HL-60 (cell line): Measurements from ENCODE around the gene RIMBP3B.
"Not testable (repeated sequence)": the region's sequence is repeated elsewhere in the genome, so short reads cannot be mapped to it uniquely, and the experiment has no call there.

Experiments
- POLR2AphosphoS5 ChIP-seq: IDR thresholded peaks from 2 replicates; pipeline ENCODE4 v1.6.1; 2012; ENCODE audit warnings: low read depth
- SPI1 ChIP-seq: IDR thresholded peaks from 2 replicates; pipeline ENCODE4 v1.6.1; 2012; ENCODE audit warnings: low read depth, mild to moderate bottlenecking, borderline replicate concordance
- TF ChIP-seq, protein P1 (sequence below): IDR thresholded peaks from one replicate; pipeline ENCODE4 v1.5.1; 2011; ENCODE audit warnings: low read length, control low read depth, inconsistent platforms; ENCODE audit not compliant: insufficient read depth
- TF ChIP-seq, protein P2 (sequence below): IDR thresholded peaks from 2 replicates; pipeline ENCODE4 v1.6.1; 2012; ENCODE audit warnings: low read depth; ENCODE audit not compliant: insufficient replicate concordance

DNA sequence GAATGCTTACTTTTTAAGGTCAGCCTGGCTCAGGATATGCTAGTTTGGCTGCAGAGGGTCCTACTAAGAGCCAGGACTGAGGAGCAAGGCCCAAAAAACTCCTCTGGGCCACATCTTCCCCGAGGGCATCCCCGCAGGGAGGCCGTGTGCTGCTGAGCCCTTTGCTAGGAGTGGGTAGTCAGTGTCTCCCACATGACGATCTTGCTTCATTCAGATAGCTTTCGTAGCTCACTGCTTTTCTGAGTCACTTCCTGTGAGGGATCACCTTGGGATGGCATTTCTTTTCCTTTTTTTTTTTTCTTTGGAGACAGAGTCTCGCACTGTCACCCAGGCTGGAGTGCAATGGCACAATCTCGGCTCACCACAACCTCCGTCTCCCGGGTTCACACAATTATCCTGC lies 6.5 kb downstream of the RIMBP3B start:
- TF ChIP-seq, protein P1, sequence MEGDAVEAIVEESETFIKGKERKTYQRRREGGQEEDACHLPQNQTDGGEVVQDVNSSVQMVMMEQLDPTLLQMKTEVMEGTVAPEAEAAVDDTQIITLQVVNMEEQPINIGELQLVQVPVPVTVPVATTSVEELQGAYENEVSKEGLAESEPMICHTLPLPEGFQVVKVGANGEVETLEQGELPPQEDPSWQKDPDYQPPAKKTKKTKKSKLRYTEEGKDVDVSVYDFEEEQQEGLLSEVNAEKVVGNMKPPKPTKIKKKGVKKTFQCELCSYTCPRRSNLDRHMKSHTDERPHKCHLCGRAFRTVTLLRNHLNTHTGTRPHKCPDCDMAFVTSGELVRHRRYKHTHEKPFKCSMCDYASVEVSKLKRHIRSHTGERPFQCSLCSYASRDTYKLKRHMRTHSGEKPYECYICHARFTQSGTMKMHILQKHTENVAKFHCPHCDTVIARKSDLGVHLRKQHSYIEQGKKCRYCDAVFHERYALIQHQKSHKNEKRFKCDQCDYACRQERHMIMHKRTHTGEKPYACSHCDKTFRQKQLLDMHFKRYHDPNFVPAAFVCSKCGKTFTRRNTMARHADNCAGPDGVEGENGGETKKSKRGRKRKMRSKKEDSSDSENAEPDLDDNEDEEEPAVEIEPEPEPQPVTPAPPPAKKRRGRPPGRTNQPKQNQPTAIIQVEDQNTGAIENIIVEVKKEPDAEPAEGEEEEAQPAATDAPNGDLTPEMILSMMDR = not testable (repeated sequence)
- TF ChIP-seq POLR2AphosphoS5, SPI1: not testable (repeated sequence)
- TF ChIP-seq, protein P2, sequence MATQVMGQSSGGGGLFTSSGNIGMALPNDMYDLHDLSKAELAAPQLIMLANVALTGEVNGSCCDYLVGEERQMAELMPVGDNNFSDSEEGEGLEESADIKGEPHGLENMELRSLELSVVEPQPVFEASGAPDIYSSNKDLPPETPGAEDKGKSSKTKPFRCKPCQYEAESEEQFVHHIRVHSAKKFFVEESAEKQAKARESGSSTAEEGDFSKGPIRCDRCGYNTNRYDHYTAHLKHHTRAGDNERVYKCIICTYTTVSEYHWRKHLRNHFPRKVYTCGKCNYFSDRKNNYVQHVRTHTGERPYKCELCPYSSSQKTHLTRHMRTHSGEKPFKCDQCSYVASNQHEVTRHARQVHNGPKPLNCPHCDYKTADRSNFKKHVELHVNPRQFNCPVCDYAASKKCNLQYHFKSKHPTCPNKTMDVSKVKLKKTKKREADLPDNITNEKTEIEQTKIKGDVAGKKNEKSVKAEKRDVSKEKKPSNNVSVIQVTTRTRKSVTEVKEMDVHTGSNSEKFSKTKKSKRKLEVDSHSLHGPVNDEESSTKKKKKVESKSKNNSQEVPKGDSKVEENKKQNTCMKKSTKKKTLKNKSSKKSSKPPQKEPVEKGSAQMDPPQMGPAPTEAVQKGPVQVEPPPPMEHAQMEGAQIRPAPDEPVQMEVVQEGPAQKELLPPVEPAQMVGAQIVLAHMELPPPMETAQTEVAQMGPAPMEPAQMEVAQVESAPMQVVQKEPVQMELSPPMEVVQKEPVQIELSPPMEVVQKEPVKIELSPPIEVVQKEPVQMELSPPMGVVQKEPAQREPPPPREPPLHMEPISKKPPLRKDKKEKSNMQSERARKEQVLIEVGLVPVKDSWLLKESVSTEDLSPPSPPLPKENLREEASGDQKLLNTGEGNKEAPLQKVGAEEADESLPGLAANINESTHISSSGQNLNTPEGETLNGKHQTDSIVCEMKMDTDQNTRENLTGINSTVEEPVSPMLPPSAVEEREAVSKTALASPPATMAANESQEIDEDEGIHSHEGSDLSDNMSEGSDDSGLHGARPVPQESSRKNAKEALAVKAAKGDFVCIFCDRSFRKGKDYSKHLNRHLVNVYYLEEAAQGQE = not testable (repeated sequence)
